ENCODE data around the gene RGP1.

The RGP1 gene

DNA sequence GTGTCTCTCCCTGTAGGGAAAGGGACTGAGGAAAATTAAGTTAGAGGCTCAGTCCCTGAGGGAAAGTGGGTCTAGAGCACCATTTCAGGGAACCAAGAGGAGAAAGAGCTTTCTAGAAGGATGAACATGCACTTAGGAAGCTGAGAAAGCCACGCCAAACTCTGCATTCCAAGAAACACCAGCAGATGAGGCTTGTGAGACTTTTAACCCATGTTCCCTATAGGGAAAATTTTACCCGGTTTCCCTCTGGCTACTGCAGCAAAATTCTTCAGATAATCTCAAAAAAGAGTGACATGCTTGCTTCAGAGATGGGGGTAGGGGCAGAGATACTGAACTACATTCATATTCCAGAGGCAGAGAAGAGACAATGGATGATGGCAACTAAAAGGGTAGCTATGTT is 25.7 kb upstream of the RGP1 start:
- no peak for DNase-seq

DNA sequence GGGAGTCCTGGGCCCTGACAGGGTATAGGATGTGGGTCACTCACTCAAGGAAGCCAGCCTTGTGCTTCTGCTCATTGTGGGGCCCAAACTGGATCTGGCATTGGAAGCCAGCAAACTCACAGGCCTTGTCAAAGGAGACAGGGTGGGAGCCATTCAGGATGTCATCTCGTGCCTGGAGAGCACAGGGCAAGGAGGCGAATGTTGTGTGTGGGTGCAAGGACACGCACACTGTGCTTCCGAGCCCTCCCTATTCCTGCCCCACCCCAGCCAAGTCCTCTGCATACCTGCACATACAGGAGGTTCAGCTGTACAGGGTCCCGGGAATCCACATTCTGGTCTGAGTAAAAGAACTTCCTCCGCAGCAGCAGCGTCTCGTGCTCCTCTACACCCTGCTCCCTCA is 25.2 kb upstream of the RGP1 start:
- no peak for DNase-seq

DNA sequence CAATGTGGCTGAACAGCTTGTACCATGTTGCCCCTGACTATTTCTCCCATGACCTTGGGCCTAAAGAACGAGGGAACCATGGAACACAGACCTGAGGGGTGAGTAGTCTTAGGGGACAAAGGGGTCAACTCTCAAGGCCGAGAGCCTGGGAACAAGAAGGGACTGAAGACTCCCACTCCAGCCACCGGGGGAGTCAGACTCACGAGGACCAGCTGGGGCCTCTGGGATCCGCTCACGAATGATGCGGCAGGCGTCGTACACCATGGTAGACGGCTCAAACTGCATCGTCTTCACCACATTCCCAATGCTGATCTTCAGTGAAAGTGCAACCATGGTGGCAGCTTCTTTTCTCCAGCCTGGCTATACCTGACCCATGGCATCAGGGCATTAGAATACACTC is 23.7 kb upstream of the RGP1 start:
- DNase-seq = no peak

DNA sequence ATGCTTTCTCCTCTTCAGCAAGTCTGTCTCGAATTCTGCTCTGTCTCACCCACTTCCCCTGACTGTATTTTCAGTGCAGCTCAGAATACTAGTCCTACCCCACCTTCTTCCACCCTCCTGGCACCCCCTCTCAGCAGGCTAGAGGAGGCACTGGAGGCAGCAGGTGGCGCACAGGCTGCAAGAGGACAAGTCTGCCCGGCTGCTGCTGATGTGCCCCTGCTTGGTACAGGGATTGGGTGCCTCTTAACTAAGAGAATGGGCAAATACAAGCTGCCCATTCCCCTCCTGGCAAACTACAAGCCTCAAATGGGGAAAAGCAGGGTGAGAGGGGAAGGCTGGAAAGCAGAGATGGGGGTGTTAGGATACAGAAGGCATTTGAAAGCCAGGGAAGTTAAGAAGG is 22.2 kb upstream of the RGP1 start:
- peak; percentile 68 for DNase-seq

DNA sequence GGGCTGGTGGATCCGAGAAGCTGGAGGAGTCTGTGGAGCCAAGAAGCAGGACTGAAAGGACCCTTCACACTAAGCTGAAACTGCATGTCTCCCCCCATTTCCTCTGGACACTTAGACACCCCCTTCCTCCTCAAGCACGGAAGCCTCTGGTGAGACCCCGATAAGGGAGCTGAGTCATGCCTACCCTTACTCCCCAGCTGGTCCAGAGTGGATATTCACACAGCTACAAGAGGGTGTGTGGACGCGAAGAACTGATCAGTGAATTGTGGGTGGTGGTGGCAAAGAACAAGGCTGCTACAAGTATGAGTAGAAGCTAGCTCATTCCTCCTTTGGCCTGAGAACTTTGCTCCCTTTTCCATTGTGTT is 21.4 kb upstream of the RGP1 start:
- no peak for DNase-seq

DNA sequence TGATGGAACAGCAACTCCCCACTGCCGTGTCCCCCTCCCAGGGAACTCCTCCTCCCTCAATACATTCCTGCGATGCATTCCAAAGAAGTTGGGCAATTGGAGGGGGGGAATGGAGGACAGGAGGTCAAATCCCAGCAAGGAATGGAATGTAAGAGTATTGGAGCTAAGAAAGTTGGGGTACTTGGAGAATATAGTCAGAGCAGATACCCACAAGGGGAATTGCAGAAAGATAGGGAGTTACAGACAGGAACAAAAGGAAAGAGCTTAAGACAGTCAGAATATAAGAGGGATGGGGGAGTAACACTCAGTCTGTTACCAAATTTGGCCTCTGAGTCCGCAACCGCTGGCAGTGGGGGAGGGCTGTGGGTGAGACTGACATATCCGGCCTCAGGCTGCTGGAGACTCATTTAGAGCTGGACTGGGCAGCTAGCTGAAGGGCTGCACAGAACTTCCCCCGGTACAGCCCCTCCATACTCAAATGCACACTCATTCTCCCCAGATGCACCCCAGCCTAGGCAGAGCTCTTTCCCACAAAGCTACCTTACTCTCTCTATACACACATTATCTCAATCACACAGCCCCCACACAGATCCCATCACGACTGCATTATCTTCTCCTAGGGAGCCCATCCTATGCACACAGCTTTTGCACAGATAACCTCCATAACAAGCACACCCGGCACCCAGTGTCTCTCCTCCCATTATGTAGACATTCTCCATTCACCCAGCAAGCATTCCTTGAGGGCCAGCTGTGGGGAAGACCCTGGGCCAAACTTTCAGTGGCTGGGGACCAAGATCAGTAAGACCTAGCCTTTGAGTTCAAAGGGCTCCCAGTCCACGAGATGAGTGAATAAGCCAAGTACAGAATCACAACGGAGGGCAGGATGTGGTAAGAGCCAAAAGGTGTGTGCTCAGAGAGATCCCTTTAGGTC is 20.8 kb upstream of the RGP1 start:
- peak; percentile 75 for DNase-seq

DNA sequence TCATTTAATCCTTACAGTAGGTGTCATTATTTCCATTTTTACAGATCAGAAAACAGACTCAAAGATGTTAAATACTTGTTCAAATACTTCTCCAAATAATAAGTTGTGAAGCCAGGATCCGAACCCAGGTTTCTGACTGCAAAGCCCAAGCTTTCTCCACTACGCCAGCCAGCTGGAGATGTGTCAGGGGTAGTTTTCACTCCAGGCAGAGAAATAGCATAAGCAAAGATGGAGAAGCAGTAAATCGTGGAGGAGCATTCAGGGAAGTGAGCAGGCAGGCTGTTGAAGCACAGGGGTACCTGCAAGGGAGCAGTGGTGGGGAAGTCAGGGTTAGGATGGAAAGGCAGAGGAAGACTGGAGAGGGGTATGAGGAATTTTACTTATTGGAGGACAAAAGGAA is 20.0 kb upstream of the RGP1 start:
- DNase-seq = no peak

DNA sequence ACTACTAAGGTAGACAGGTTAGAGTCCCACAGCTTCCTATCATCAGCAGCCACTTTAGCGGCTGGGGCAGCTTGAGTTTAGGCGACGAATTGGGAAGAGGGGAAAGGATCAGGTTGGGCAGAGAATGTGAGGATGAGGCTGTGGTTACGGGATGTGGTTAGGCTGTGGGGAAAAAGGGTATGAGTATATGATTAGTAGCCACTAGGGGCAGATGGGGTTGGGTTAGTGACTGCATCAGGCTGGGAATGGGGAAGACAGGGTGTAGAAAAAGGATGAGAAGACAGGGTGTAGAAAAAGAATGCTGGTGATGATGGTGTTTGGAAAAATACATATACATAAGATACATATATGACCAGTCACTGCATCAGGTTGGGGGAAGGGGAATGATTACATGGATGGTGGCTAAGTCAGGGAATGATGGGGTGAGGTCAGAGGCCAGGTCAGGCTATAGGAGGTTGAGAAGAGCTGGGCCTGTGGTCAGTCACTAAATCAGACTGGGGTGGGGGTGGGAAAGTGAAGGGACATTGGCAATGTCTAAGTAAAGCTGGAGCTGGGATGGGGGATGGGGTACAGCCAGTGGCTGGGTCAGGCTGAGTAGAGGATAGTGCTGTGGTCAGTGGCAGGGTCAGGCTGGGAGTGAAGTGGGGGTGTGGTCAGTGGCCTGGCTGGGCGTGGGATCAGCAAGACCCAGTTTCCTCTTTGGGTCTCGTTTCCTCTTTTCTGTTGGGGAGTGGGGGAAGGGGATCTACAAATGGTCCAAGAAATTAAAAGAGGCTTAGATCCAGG is 19.2 kb upstream of the RGP1 start:
- DNase-seq = peak; percentile 65

DNA sequence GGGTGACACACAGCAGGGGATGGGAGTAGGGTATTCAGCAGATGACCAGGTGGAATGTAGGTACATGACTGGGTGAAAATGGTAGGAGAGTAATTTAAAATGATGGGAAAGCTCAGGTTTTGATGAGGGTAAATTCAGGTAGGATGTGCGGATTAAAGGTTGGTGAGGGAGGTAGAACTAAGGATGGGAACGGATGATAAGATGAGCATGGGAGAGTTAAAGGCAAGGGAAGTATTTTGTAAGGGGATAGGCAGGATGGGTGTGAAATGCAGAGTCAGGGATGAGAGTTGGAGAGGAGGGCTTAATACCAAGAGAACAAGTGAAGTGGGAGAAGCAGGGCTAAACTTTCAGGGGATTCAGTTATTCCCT is 18.6 kb upstream of the RGP1 start:
- DNase-seq = no peak

DNA sequence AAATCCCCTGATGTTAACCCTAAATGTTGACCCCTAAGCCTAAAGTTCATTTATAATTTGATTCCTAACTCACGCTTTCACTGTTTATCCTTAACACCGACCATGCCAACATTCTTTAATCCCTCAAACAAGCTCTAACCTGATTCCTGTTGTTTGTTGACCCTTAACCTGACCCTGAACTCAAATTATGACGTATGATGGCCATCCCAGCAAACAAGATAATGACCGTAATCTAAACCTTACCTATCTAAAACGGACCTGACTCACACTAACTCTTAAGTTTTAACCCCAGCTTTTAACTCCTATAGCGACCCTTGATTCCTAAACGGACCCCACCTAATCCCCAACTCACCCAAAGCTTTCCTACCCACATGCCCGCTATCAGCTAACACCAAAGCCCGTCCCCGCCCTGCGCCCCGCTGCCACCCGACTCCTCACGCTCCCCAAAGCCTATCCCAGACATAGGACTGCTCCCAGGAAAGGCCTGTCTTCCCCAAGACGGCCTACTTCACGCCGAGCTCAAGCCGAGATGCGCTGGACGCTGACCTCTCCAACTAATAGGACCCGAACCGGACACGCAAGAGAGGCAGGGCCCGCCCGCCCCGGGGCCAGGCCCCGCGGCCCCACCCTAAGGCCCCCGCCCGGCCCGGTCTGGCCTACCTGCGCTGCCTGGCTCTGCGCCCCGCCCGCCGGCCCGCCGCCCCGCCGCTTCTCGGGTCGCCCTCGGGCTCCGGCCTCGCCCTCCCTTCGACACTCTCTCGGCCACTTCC is 17.5 kb upstream of the RGP1 start:
- DNase-seq = no peak

DNA sequence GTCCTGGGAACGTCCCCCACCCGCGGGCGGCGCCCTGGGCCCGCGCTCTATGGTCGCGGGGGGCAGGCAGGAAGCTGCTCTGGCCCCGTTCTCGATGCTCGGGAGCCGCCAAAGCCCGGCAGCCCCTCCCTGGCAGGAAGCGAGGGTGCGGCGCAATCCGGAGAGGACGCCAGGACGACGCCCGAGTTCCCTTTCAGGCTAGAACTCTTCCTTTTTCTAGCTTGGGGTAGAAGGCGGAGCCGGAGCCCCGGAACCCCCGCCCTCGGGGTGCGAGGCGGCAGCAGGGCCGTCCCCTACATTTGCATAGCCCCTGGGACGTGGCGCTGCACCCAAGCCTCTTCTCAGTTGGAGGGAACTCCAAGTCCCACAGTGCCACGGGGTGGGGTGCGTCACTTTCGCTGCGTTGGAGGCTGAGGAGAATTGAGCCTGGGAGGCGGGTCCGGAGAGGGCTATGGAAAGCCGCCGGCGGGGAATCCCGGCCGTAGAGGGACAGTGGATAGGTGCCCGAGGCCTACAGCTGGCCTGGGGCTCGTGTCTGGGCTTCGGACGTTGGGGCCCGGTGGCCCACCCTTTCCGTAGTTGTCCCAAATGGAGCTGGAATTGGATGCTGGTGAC is 16.8 kb upstream of the RGP1 start, which contains the start of the genes CREB3 and TLN1:
Gene CREB3, plus strand, starts transcription at position 482 of the 615 bp plus-strand sequence. Its CDS starts 107 bp downstream, at position 589.
Gene TLN1, minus strand, starts transcription at position 11 of the 615 bp plus-strand sequence. CDS start 6,501 bp downstream, outside the sequence.
- DNase-seq = peak; percentile 99

DNA sequence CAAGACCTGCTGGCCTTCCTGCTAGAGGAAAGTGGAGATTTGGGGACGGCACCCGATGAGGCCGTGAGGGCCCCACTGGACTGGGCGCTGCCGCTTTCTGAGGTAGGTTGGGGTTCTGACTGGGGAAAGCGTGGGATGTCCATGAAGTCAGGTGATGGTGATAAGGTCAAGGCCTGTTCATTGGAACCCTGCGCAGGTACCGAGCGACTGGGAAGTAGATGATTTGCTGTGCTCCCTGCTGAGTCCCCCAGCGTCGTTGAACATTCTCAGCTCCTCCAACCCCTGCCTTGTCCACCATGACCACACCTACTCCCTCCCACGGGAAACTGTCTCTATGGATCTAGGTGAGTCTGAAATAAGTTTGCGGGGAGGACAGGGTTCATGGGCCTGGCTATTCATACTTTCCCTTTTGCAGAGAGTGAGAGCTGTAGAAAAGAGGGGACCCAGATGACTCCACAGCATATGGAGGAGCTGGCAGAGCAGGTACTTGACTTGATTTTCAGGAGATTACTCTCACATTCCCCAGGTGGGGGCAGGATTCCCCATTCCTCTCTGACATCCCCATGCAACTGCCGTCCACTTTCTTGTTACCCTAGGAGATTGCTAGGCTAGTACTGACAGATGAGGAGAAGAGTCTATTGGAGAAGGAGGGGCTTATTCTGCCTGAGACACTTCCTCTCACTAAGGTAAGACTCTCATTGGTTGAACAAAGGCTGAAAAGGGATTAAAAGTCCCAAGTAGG is 16.1 kb upstream of the RGP1 start:
- DNase-seq = no peak

DNA sequence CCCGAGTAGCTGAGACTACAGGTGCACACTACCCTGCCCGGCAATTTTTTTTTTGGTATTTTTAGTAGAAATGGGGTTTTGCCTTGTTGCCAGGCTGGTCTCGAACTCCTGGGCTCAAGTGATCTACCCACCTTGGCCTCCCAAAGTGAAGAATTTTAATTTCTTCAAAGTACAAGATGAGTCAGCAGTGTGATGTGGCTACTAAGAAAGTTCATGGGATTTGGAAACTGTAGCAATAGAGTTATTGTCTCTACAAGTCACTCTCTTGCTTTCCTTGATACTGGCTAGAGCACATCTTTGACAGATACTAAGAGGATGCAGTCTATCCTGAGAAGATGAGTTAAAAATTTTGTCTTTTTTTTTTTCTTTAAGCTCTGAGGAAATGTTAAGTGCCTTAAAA is 15.0 kb upstream of the RGP1 start:
- DNase-seq = no peak

DNA sequence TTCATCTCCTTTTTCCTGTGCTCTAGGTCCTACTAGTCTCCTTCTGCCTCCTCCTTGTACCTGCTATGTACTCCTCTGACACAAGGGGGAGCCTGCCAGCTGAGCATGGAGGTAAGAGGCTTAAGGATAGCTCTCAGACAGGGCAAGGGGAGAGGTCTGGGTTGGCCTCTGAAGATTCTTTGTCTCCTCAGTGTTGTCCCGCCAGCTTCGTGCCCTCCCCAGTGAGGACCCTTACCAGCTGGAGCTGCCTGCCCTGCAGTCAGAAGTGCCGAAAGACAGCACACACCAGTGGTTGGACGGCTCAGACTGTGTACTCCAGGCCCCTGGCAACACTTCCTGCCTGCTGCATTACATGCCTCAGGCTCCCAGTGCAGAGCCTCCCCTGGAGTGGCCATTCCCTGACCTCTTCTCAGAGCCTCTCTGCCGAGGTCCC is 12.9 kb upstream of the RGP1 start:
- DNase-seq = peak; percentile 84

DNA sequence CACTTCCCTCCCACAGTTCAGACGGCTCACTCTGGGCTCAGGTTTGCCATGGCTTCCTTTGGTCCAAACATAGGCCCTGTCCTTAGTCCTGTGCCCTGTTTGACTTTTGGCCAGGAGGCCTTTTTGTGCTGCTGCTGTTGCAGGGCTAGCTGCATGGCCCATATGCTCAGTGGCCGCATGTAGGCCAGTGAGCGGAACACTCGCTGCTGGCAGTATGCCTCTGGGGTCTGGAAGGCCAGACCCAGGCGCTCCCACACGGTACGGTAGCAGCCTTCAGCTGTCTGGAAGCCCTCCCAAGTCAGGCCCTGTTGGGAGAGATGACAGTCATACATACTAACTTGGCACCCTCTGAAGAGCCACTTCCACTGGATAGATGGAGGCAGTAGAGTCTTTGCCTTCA is 11.9 kb upstream of the RGP1 start:
- DNase-seq = no peak

DNA sequence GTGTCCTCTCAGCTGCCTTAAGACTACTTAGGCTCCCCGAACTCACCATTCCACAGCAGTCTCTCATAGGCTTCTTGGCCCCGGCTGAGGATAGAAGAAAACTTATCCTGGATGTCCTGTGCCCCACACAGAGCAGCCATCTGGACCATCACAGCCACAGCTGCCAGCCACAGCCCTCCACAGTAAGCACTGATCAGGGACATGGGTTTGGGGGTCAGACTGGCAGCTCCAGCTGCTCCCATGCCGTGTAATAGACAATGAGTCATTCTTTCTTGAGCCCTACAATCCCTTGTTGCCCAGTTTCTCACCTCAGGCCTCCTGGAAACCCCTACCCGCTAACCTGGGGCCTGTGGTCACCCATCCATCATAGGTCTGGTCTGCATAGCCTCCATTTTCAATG is 10.9 kb upstream of the RGP1 start:
- DNase-seq = no peak

DNA sequence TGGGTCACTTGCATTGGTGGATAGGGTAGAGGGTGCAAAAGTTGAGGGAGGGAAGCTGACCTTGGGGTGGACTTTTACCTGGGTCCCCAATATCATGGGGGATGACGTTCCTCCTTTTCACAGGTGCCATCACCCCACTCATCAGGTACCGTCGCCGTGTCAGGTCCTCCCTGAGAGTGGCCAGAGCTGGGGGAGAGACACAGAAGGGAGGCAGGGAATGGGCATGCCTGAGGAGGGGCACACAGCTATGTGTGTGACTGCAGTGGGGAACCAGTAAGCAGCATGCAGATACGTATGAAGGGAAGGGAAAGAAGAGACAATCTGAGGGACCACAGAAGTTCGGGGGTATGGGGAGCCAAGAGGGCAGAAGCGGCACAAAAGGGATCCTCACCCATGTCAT is 10.2 kb upstream of the RGP1 start:
- DNase-seq = no peak

DNA sequence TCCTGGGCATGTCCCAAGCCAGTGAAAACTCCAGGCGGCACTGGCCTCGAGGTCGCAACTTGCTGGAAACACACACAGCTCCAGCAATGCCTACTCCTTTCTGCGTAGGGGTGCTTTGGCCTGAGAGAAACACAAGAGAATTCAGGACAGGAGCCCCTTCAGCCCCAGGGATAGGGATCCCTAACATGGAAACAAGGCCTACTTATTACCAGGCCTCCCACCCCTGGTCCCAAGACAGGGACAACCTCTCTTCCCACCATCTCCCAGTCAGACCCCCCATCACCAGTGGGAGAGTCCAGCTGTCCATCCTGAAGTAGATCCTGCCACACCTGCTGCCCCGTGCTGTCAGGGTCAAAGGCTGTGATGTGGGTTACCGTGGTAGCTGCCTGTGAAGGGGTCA is 8.8 kb upstream of the RGP1 start:
- DNase-seq = no peak

DNA sequence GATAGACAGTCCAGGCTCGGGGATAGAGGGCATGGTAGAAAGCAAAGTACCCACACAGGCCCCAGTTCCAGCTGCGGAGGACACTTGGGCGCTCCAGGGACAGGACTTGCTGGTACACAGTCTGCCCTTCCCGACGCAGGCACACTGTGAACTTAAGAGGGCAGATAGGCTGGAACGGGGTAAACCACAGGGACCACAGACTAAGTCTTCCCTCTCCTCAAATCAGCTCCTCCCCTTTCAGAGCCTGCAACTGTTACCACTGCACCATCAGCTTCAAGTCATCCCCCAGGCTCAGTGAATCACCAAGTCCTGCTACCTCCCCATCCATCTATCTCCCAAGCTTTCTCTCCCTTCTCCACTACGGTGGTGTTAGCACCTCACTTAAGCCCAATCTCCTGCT is 7.3 kb upstream of the RGP1 start:
- DNase-seq = no peak

DNA sequence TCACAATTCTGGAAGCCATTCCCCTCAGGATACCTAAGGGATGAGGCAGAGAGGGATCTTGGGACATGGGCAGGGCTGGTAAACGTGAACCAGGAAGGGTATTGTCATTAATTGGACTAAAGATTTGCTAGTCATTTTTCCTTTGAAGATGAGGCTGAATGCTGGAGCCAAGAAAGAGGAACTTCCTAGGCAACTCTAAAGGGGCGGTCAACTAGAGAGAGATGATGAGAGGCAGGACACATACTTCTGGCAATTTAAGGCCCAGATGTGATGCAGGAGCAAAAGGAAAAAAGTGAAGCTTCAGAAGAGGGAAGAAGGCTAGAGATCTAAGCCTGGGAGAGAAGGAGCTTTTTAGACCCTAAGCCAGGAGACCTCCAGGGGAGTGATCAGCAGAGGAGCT is 5.6 kb upstream of the RGP1 start:
- DNase-seq = no peak

DNA sequence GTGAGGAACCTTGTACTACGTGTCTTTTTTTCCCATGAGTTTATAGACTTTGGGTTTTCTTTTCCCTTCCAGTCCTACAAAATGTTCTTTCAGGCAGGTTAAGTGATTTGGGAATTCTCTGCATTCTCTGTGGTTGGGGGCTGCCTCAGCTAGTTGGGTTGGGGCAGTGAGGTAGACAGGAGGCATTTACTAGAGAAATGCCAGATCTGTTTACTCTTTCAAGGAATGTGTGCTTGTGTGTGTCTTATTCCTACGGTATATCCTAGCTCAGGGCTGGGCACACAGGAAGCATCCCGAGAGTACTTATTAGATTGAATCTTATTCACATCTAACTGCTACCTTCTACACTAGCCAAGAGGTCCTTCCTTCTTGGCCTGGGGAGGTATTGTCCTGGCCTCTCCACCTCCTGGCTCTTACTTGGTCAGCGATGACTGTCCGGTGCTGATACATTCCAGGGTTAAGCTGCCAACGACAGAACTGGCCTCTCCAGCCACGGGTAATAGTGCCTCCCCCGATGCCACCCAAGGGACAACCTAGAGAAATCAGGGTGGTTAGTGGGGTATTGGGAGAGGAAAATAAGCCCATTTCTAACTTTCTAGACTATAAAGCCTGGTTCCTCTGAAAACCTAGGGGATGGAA is 5.1 kb upstream of the RGP1 start:
- no peak for DNase-seq

DNA sequence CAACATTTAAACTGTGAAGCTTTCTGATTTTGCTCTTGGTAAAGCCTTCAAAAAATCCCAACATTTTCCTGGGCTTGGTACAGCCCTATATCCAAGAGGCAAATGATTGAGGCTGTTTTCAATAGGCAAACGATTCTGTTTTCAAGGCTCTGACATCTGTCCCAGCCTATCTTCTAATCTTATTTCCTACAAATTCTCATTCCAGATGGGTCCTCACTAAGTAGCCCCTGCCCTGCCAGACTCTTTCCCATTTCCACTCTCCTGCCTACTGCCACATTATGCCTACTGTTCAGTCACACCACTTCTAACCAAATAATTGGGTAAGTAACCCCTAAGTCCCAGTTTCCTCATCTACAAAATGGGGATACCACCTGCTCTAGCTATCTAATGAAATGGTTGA is 3.5 kb upstream of the RGP1 start:
- no peak for DNase-seq

Measured in activated effector memory CD4-positive, alpha-beta T cell treated with anti-CD3 and anti-CD28 coated beads, Interleukin-2, amount 50 U/mL, for 16 hours (primary cell).